Measurements from ENCODE around the gene SDK1. TPM values are rescaled to one million over a fixed set of nuclear protein-coding genes. Genes with fewer than 3 reads are reported as not detected.

The SDK1 gene
- total RNA-seq, 4 donors from 2014 or later, result 7.5 to 35.0 (median 10.2) TPM

GRCh38 chr7:3862774-3863173 lies 561.7 kb downstream of the SDK1 start:
- TF ChIP-seq, protein P1, sequence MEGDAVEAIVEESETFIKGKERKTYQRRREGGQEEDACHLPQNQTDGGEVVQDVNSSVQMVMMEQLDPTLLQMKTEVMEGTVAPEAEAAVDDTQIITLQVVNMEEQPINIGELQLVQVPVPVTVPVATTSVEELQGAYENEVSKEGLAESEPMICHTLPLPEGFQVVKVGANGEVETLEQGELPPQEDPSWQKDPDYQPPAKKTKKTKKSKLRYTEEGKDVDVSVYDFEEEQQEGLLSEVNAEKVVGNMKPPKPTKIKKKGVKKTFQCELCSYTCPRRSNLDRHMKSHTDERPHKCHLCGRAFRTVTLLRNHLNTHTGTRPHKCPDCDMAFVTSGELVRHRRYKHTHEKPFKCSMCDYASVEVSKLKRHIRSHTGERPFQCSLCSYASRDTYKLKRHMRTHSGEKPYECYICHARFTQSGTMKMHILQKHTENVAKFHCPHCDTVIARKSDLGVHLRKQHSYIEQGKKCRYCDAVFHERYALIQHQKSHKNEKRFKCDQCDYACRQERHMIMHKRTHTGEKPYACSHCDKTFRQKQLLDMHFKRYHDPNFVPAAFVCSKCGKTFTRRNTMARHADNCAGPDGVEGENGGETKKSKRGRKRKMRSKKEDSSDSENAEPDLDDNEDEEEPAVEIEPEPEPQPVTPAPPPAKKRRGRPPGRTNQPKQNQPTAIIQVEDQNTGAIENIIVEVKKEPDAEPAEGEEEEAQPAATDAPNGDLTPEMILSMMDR (IDR thresholded peaks at IDR 0.05; ENCODE audit: low read depth), result no peak

- TF ChIP-seq, protein P1 (IDR thresholded peaks at IDR 0.05; ENCODE audit: low read depth), result no peak
Measured at GRCh38 chr7:3866277-3866676, 565.2 kb downstream of the SDK1 start.

DNA sequence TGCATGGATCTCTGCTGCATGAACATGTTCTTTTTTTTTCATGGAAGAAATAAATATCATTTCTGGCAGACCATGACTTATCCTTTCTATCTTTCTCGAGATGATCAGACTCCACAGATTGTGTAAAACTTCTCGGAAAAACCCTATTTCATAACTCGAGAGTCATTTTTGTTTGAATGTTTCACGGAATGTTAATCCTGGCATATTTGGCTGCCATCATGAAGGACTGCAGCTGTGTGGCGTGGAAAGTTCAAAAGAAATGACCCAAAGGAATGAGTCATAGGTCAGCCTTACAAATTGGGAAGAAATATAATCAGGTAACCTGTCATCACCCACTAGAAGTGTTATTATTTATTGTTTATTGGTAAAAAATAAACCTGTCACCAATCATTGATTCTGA lies 566.8 kb downstream of the SDK1 start:
- TF ChIP-seq, protein P1 (IDR thresholded peaks at IDR 0.05; ENCODE audit: low read depth), result no peak

GRCh38 chr7:3879355-3880075 lies 578.5 kb downstream of the SDK1 start:
- TF ChIP-seq, protein P1 (IDR thresholded peaks at IDR 0.05; ENCODE audit: low read depth), result no peak

GRCh38 chr7:3880228-3880987 lies 579.4 kb downstream of the SDK1 start:
- TF ChIP-seq, protein P1 (IDR thresholded peaks at IDR 0.05; ENCODE audit: low read depth), result no peak

- TF ChIP-seq, protein P1 (IDR thresholded peaks at IDR 0.05; ENCODE audit: low read depth), result no peak
Measured at GRCh38 chr7:3882782-3883181, 581.7 kb downstream of the SDK1 start.

DNA sequence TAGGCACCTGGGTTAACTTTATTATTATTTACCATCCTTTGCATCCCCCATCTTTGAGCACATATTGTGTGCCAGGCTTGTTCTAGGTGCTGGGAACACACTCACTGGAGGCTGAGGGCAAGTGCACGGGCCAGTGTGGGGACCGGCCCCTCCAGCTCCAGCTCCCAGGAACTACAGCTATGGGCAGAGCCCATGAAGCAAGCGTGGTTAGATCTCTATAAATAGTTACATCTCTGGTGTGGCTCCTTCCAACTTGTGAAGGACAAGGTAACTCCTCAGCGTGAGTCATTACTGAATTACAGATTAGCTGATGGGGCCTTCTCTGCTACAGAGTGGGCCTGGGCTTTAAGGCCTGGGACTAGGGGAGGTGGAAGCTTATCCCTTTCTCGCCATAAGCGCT lies 583.5 kb downstream of the SDK1 start:
- TF ChIP-seq, protein P1 (IDR thresholded peaks at IDR 0.05; ENCODE audit: low read depth), result no peak
